H9 (cell line): ENCODE measurements around the gene BMP8A. TPM values are rescaled to one million over a fixed set of nuclear protein-coding genes. Genes with fewer than 3 reads are reported as not detected.

ENCODE experiments used
- DNase-seq: peaks from one replicate; pipeline ENCODE4 v3.0.0-alpha.2; 2017
- H2AFZ ChIP-seq: one replicate; pipeline ENCODE4 v1.6.1; 2013; ENCODE audit warnings: mild to moderate bottlenecking, low read length, control low read depth, moderate library complexity
- H2AK5ac ChIP-seq: 2 replicates; pipeline ENCODE4 v1.6.1; 2013; ENCODE audit warnings: low read length, control low read depth, mixed read lengths; ENCODE audit not compliant: insufficient read length
- H2BK120ac ChIP-seq: one replicate; pipeline ENCODE4 v1.6.1; 2013; ENCODE audit warnings: low read depth, mild to moderate bottlenecking, low read length, control low read depth, inconsistent platforms; ENCODE audit not compliant: poor library complexity, severe bottlenecking
- H2BK12ac ChIP-seq: 2 replicates; pipeline ENCODE4 v1.6.1; 2013; ENCODE audit warnings: low read length, control low read depth, mixed read lengths, low read depth; ENCODE audit not compliant: insufficient read length
- H2BK15ac ChIP-seq: 2 replicates; pipeline ENCODE4 v1.6.1; 2013; ENCODE audit warnings: low read depth, low read length, control low read depth
- H2BK20ac ChIP-seq: one replicate; pipeline ENCODE4 v1.6.1; 2013; ENCODE audit warnings: low read depth, mild to moderate bottlenecking, low read length, control low read depth, inconsistent platforms; ENCODE audit not compliant: poor library complexity, severe bottlenecking
- H2BK5ac ChIP-seq: 2 replicates; pipeline ENCODE4 v1.6.1; 2013; ENCODE audit warnings: low read length, control low read depth, mixed read lengths; ENCODE audit not compliant: insufficient read length
- H3K14ac ChIP-seq: 2 replicates; pipeline ENCODE4 v1.6.1; 2013; ENCODE audit warnings: low read length, control low read depth; ENCODE audit not compliant: insufficient read depth
- H3K18ac ChIP-seq: 2 replicates; pipeline ENCODE4 v1.6.1; 2013; ENCODE audit warnings: low read depth, mild to moderate bottlenecking, mixed read lengths, low read length, control low read depth; ENCODE audit not compliant: insufficient read length
- H3K23ac ChIP-seq: 2 replicates; pipeline ENCODE4 v1.6.1; 2013; ENCODE audit warnings: low read length, control low read depth, mixed read lengths, low read depth; ENCODE audit not compliant: insufficient read length
- H3K23me2 ChIP-seq: 2 replicates; pipeline ENCODE4 v1.6.1; 2013; ENCODE audit warnings: low read depth, mild to moderate bottlenecking, mixed read lengths, low read length, control low read depth; ENCODE audit not compliant: insufficient read length, poor library complexity, severe bottlenecking
- H3K27ac ChIP-seq: 2 replicates; pipeline ENCODE4 v1.5.1; 2013; ENCODE audit warnings: low read length, control low read depth, mixed read lengths, low read depth; ENCODE audit not compliant: insufficient read length
- H3K27me3 ChIP-seq: 2 replicates; pipeline ENCODE4 v1.6.1; 2013; ENCODE audit warnings: low read length, control low read depth, inconsistent platforms; ENCODE audit not compliant: insufficient read depth
- H3K4ac ChIP-seq: 2 replicates; pipeline ENCODE4 v1.6.1; 2013; ENCODE audit warnings: low read depth, mild to moderate bottlenecking, control low read depth, inconsistent platforms, low read length, moderate library complexity
- H3K4me1 ChIP-seq: 2 replicates; pipeline ENCODE4 v1.6.1; 2013; ENCODE audit warnings: low read length, control low read depth, inconsistent platforms; ENCODE audit not compliant: insufficient read depth
- H3K4me2 ChIP-seq: 2 replicates; pipeline ENCODE4 v1.6.1; 2013; ENCODE audit warnings: low read length, control low read depth, mixed read lengths; ENCODE audit not compliant: insufficient read length, insufficient read depth
- H3K56ac ChIP-seq: 2 replicates; pipeline ENCODE4 v1.6.1; 2013; ENCODE audit warnings: low read depth, mild to moderate bottlenecking, mixed read lengths, low read length, control low read depth; ENCODE audit not compliant: insufficient read length
- H3K79me1 ChIP-seq: 2 replicates; pipeline ENCODE4 v1.6.1; 2013; ENCODE audit warnings: low read depth, mild to moderate bottlenecking, moderate library complexity, low read length, control low read depth, inconsistent platforms; ENCODE audit not compliant: insufficient read depth, poor library complexity, severe bottlenecking
- H3K79me2 ChIP-seq: 2 replicates; pipeline ENCODE4 v1.6.1; 2013; ENCODE audit warnings: low read length, control low read depth, inconsistent platforms; ENCODE audit not compliant: insufficient read depth
- H3K9ac ChIP-seq: 2 replicates; pipeline ENCODE4 v1.6.1; 2013; ENCODE audit warnings: low read length, control low read depth, mixed read lengths; ENCODE audit not compliant: insufficient read length; ENCODE audit errors: extremely low read depth
- H3K9me3 ChIP-seq: one replicate; pipeline ENCODE4 v1.6.1; 2013; ENCODE audit warnings: low read depth, low read length, inconsistent platforms; ENCODE audit not compliant: control insufficient read depth
- H3T11ph ChIP-seq: one replicate; pipeline ENCODE4 v1.6.1; 2013; ENCODE audit warnings: mild to moderate bottlenecking, low read length, control low read depth, inconsistent platforms
- H4K20me1 ChIP-seq: one replicate; pipeline ENCODE4 v1.6.1; 2013; ENCODE audit not compliant: control insufficient read depth, insufficient read length, insufficient read depth
- H4K5ac ChIP-seq: 2 replicates; pipeline ENCODE4 v1.6.1; 2013; ENCODE audit warnings: low read depth, mild to moderate bottlenecking, mixed read lengths, low read length, control low read depth; ENCODE audit not compliant: insufficient read length
- H4K8ac ChIP-seq: replicated peaks from 2 replicates; pipeline ENCODE4 v1.6.1; 2013; ENCODE audit warnings: low read length, control low read depth, mixed read lengths, low read depth; ENCODE audit not compliant: insufficient read length
- H4K91ac ChIP-seq: 2 replicates; pipeline ENCODE4 v1.6.1; 2013; ENCODE audit warnings: low read depth, mild to moderate bottlenecking, moderate library complexity, mixed read lengths, low read length, control low read depth; ENCODE audit not compliant: insufficient read length
- H3K27ac Mint-ChIP-seq, 3 experiments: 2 replicates in 2 of 3; 3 replicates in 1 of 3; pipeline ENCODE4 v1.8.0; 2020 to 2021; ENCODE audit warnings: mixed read lengths in 3 of 3, mild to moderate bottlenecking in 1 of 3, moderate library complexity in 1 of 3
- H3K27me3 Mint-ChIP-seq: 2 replicates; pipeline ENCODE4 v1.8.0; 2021; ENCODE audit warnings: low read depth, mild to moderate bottlenecking, moderate library complexity, mixed read lengths
- H3K36me3 Mint-ChIP-seq, 3 experiments: 2 replicates in 2 of 3; 3 replicates in 1 of 3; pipeline ENCODE4 v1.8.0; 2020 to 2021; ENCODE audit warnings: low read depth in 3 of 3, mixed read lengths in 3 of 3; ENCODE audit not compliant: insufficient read depth in 1 of 3
- H3K4me1 Mint-ChIP-seq, 2 experiments: 2 replicates each; pipeline ENCODE4 v1.8.0; 2020; ENCODE audit warnings: mixed read lengths in 2 of 2
- H3K4me3 Mint-ChIP-seq, 2 experiments: 2 replicates in 1 of 2; 3 replicates in 1 of 2; pipeline ENCODE4 v1.8.0; 2020 to 2021; ENCODE audit warnings: mild to moderate bottlenecking in 2 of 2, mixed read lengths in 2 of 2, moderate library complexity in 1 of 2
- H3K9me3 Mint-ChIP-seq, 2 experiments: 2 replicates in 1 of 2; 3 replicates in 1 of 2; pipeline ENCODE4 v1.8.0; 2020; ENCODE audit warnings: mild to moderate bottlenecking in 2 of 2, mixed read lengths in 2 of 2, moderate library complexity in 1 of 2
- CTCF ChIP-seq: fragments of 200-600 bp; sonication (generic); conservative IDR thresholded peaks from 3 replicates; pipeline ENCODE4 v1.8.0; 2021; ENCODE audit warnings: antibody characterized with exemption, mild to moderate bottlenecking
- WGBS: extraction: QIAGEN DNeasy Blood & Tissue Kit; methylation state at CpG from one replicate; pipeline ENCODE4 v1.1.7; 2013; ENCODE audit warnings: missing lambda C conversion rate, low lambda C conversion rate, mixed read lengths; ENCODE audit not compliant: insufficient read length; ENCODE audit errors: extremely low coverage; 5-methylcytosine and 5-hydroxymethylcytosine counted together
- total RNA-seq: library from RNA; stranded (reverse); gene quantifications from 2 replicates; pipeline ENCODE4 v1.2.1, GENCODE V29; 2021

The BMP8A gene
- total RNA-seq, 1 experiment from 2014 or later, result 0.52 TPM

- Histone ChIP-seq H2BK5ac (no peak overlapping the region), H3K56ac (no peak overlapping the region), H2AK5ac (no peak overlapping the region), H2AFZ (no peak overlapping the region), H3T11ph (no peak overlapping the region), H3K4me2 (no peak overlapping the region), H3K27me3 (no peaks in the 10 kb centered on the region), H3K23ac (no peak overlapping the region), H3K18ac (no peak overlapping the region), H3K27ac (no peak overlapping the region), H3K9ac (no peak overlapping the region), H4K20me1 (no peaks in the 10 kb centered on the region), H2BK20ac (no peak overlapping the region), H3K14ac (no peak overlapping the region), H2BK120ac (no peak overlapping the region), H3K23me2 (no peaks in the 10 kb centered on the region), H3K9me3 (no peaks in the 10 kb centered on the region), H4K8ac (no peak overlapping the region), H4K91ac (no peak overlapping the region), H3K79me1 (no peaks in the 10 kb centered on the region), H3K4ac (no peak overlapping the region), H3K4me1 (no peaks in the 10 kb centered on the region), H4K5ac (no peak overlapping the region), H2BK15ac (no peak overlapping the region), H3K79me2 (no peaks in the 10 kb centered on the region), H2BK12ac (no peak overlapping the region)
- WGBS, result no CpG with 5 or more reads among the region's 6 CpGs
- Mint-ChIP-seq H3K4me1 (no peaks in the 10 kb centered on the region), H3K27me3 (no peaks in the 10 kb centered on the region), H3K4me3 (no peak overlapping the region), H3K9me3 (no peaks in the 10 kb centered on the region), H3K27ac (no peak overlapping the region), H3K36me3 (peaks cover 33 to 68% (median 63%) of the 10 kb centered on the region in 3 experiments; a peak in 6 of 7 replicates)
- DNase-seq, result no peak
- TF ChIP-seq CTCF, result no peak
Observed at GRCh38 chr1:39481289-39481688, 10.1 kb upstream of the BMP8A start.
